Measurements from ENCODE around the gene PCDH9.

PCDH9 gene

GRCh38 chr13:66704110-66704509 lies 526.0 kb downstream of the PCDH9 start:
- TF ChIP-seq EZH2phosphoT487 (conservative IDR thresholded peaks at IDR 0.05; ENCODE audit: low read length) (no peak), CTCF (IDR thresholded peaks at IDR 0.05; ENCODE audit: insufficient read depth, low read length, poor library complexity, severe bottlenecking) (no peak)
- Histone ChIP-seq H3K4me3 (ENCODE audit: insufficient read depth, low read length, poor library complexity, severe bottlenecking) (no peak overlapping the region), H3K79me2 (ENCODE audit: insufficient read depth, low read length) (no peaks in the 10 kb centered on the region), H3K36me3 (ENCODE audit: low read length) (no peaks in the 10 kb centered on the region), H3K27ac (ENCODE audit: low read depth, low read length) (no peak overlapping the region), H2AFZ (ENCODE audit: low read depth, low read length, severe bottlenecking) (no peak overlapping the region), H3K9me3 (ENCODE audit: insufficient read depth, low read length) (no peaks in the 10 kb centered on the region), H3K27me3 (ENCODE audit: low read length) (no peaks in the 10 kb centered on the region), H3K9me2 (replicated peaks; ENCODE audit: insufficient read depth, low read length) (no peaks in the 10 kb centered on the region), H3K4me2 (ENCODE audit: low read depth, low read length, poor library complexity, severe bottlenecking) (no peak overlapping the region), H3K9ac (ENCODE audit: low read length) (no peak overlapping the region), H3F3A (ENCODE audit: insufficient read depth) (no peaks in the 10 kb centered on the region), H4K20me1 (ENCODE audit: low read depth, low read length) (no peaks in the 10 kb centered on the region)

- Histone ChIP-seq H3F3A (ENCODE audit: insufficient read depth) (no peaks in the 10 kb centered on the region), H3K9ac (ENCODE audit: low read length) (no peak overlapping the region), H2AFZ (ENCODE audit: low read depth, low read length, severe bottlenecking) (no peak overlapping the region), H3K4me2 (ENCODE audit: low read depth, low read length, poor library complexity, severe bottlenecking) (no peak overlapping the region), H3K36me3 (ENCODE audit: low read length) (no peaks in the 10 kb centered on the region), H3K9me3 (ENCODE audit: insufficient read depth, low read length) (no peaks in the 10 kb centered on the region), H3K9me2 (replicated peaks; ENCODE audit: insufficient read depth, low read length) (no peaks in the 10 kb centered on the region), H3K27ac (ENCODE audit: low read depth, low read length) (no peak overlapping the region), H3K27me3 (ENCODE audit: low read length) (no peaks in the 10 kb centered on the region), H4K20me1 (ENCODE audit: low read depth, low read length) (no peaks in the 10 kb centered on the region), H3K4me3 (ENCODE audit: insufficient read depth, low read length, poor library complexity, severe bottlenecking) (no peak overlapping the region), H3K79me2 (ENCODE audit: insufficient read depth, low read length) (no peaks in the 10 kb centered on the region)
- TF ChIP-seq CTCF (IDR thresholded peaks at IDR 0.05; ENCODE audit: insufficient read depth, low read length, poor library complexity, severe bottlenecking) (no peak), EZH2phosphoT487 (conservative IDR thresholded peaks at IDR 0.05; ENCODE audit: low read length) (no peak)
Measured at GRCh38 chr13:66703597-66703996, 526.5 kb downstream of the PCDH9 start.

- Histone ChIP-seq H3K9me2 (replicated peaks; ENCODE audit: insufficient read depth, low read length) (no peaks in the 10 kb centered on the region), H3F3A (ENCODE audit: insufficient read depth) (no peaks in the 10 kb centered on the region), H3K4me2 (ENCODE audit: low read depth, low read length, poor library complexity, severe bottlenecking) (no peak overlapping the region), H3K4me3 (ENCODE audit: insufficient read depth, low read length, poor library complexity, severe bottlenecking) (no peak overlapping the region), H4K20me1 (ENCODE audit: low read depth, low read length) (no peaks in the 10 kb centered on the region), H3K36me3 (ENCODE audit: low read length) (no peaks in the 10 kb centered on the region), H3K27me3 (ENCODE audit: low read length) (no peaks in the 10 kb centered on the region), H3K9ac (ENCODE audit: low read length) (no peak overlapping the region), H3K9me3 (ENCODE audit: insufficient read depth, low read length) (no peaks in the 10 kb centered on the region), H3K27ac (ENCODE audit: low read depth, low read length) (no peak overlapping the region), H2AFZ (ENCODE audit: low read depth, low read length, severe bottlenecking) (no peak overlapping the region), H3K79me2 (ENCODE audit: insufficient read depth, low read length) (no peaks in the 10 kb centered on the region)
- no peak for TF ChIP-seq EZH2phosphoT487 (conservative IDR thresholded peaks at IDR 0.05; ENCODE audit: low read length)
- no peak for TF ChIP-seq CTCF (IDR thresholded peaks at IDR 0.05; ENCODE audit: insufficient read depth, low read length, poor library complexity, severe bottlenecking)
Measured at GRCh38 chr13:66700117-66700601, 530.0 kb downstream of the PCDH9 start.

All from SU-DHL-6 (cell line).